Measurements from ENCODE around the gene TENM3.
A peak's percentile ranks its signal among the peaks of the same experiment; 100 is the strongest.

Gene TENM3

GRCh38 chr4:182552948-182553347, 309.7 kb downstream of the TENM3 start:
- H3K4me3 ChIP-seq (ENCODE audit: low read depth, low read length), result no peak overlapping the region
- no peaks in the 10 kb centered on the region for H3K79me2 ChIP-seq (ENCODE audit: control insufficient read depth, insufficient read depth, low read length, unreplicated experiment)
- no peaks in the 10 kb centered on the region for H3K4me1 ChIP-seq (ENCODE audit: control insufficient read depth, insufficient read depth, low read length, unreplicated experiment)
- no peaks in the 10 kb centered on the region for H3K27me3 ChIP-seq (ENCODE audit: insufficient read depth, low read length)
- H2AFZ ChIP-seq (ENCODE audit: low read length, unreplicated experiment), result no peak overlapping the region
- no peaks in the 10 kb centered on the region for H3K36me3 ChIP-seq (ENCODE audit: insufficient read depth, low read length)
- H3K27ac ChIP-seq (ENCODE audit: low read depth, low read length), result no peak overlapping the region

- Histone ChIP-seq H3K4me1 (ENCODE audit: control insufficient read depth, insufficient read depth, low read length, unreplicated experiment) (no peaks in the 10 kb centered on the region), H2AFZ (ENCODE audit: low read length, unreplicated experiment) (peak overlapping the region; percentile 48), H3K4me3 (ENCODE audit: low read depth, low read length) (peak overlapping the region; percentile 69), H3K79me2 (ENCODE audit: control insufficient read depth, insufficient read depth, low read length, unreplicated experiment) (no peaks in the 10 kb centered on the region), H3K27me3 (ENCODE audit: insufficient read depth, low read length) (no peaks in the 10 kb centered on the region), H3K36me3 (ENCODE audit: insufficient read depth, low read length) (no peaks in the 10 kb centered on the region), H3K27ac (ENCODE audit: low read depth, low read length) (no peak overlapping the region)
These were observed 310.5 kb downstream of the TENM3 start for GRCh38 chr4:182553653-182554052.

GRCh38 chr4:182554736-182555135, 311.5 kb downstream of the TENM3 start:
- Histone ChIP-seq H2AFZ (ENCODE audit: low read length, unreplicated experiment) (peak overlapping the region; percentile 48), H3K4me3 (ENCODE audit: low read depth, low read length) (peak overlapping the region; percentile 69), H3K79me2 (ENCODE audit: control insufficient read depth, insufficient read depth, low read length, unreplicated experiment) (no peaks in the 10 kb centered on the region)

GRCh38 chr4:182555997-182556418, 312.8 kb downstream of the TENM3 start:
- H2AFZ ChIP-seq (ENCODE audit: low read length, unreplicated experiment), result no peak overlapping the region
- no peak overlapping the region for H3K27ac ChIP-seq (ENCODE audit: low read depth, low read length)
- no peaks in the 10 kb centered on the region for H3K4me1 ChIP-seq (ENCODE audit: control insufficient read depth, insufficient read depth, low read length, unreplicated experiment)
- H3K4me3 ChIP-seq (ENCODE audit: low read depth, low read length), result no peak overlapping the region
- H3K27me3 ChIP-seq (ENCODE audit: insufficient read depth, low read length), result no peaks in the 10 kb centered on the region
- no peaks in the 10 kb centered on the region for H3K36me3 ChIP-seq (ENCODE audit: insufficient read depth, low read length)
- H3K79me2 ChIP-seq (ENCODE audit: control insufficient read depth, insufficient read depth, low read length, unreplicated experiment), result no peaks in the 10 kb centered on the region

More at GRCh38 chr4:182554736-182555135, 311.5 kb downstream of the TENM3 start:
- Histone ChIP-seq H3K36me3 (ENCODE audit: insufficient read depth, low read length) (no peaks in the 10 kb centered on the region), H3K27me3 (ENCODE audit: insufficient read depth, low read length) (no peaks in the 10 kb centered on the region), H3K27ac (ENCODE audit: low read depth, low read length) (no peak overlapping the region), H3K4me1 (ENCODE audit: control insufficient read depth, insufficient read depth, low read length, unreplicated experiment) (no peaks in the 10 kb centered on the region)

GRCh38 chr4:182556580-182556979, 313.4 kb downstream of the TENM3 start:
- Histone ChIP-seq H3K36me3 (ENCODE audit: insufficient read depth, low read length) (no peaks in the 10 kb centered on the region), H3K27ac (ENCODE audit: low read depth, low read length) (no peak overlapping the region), H2AFZ (ENCODE audit: low read length, unreplicated experiment) (no peak overlapping the region), H3K4me1 (ENCODE audit: control insufficient read depth, insufficient read depth, low read length, unreplicated experiment) (no peaks in the 10 kb centered on the region), H3K4me3 (ENCODE audit: low read depth, low read length) (no peak overlapping the region), H3K79me2 (ENCODE audit: control insufficient read depth, insufficient read depth, low read length, unreplicated experiment) (no peaks in the 10 kb centered on the region), H3K27me3 (ENCODE audit: insufficient read depth, low read length) (no peaks in the 10 kb centered on the region)

- Histone ChIP-seq H3K27me3 (ENCODE audit: insufficient read depth, low read length) (no peaks in the 10 kb centered on the region), H2AFZ (ENCODE audit: low read length, unreplicated experiment) (no peak overlapping the region), H3K27ac (ENCODE audit: low read depth, low read length) (no peak overlapping the region), H3K36me3 (ENCODE audit: insufficient read depth, low read length) (no peaks in the 10 kb centered on the region), H3K79me2 (ENCODE audit: control insufficient read depth, insufficient read depth, low read length, unreplicated experiment) (no peaks in the 10 kb centered on the region), H3K4me3 (ENCODE audit: low read depth, low read length) (no peak overlapping the region), H3K4me1 (ENCODE audit: control insufficient read depth, insufficient read depth, low read length, unreplicated experiment) (no peaks in the 10 kb centered on the region)
These were observed 317.2 kb downstream of the TENM3 start for GRCh38 chr4:182560358-182560757.

- no peaks in the 10 kb centered on the region for H3K27me3 ChIP-seq (ENCODE audit: insufficient read depth, low read length)
- H3K27ac ChIP-seq (ENCODE audit: low read depth, low read length), result no peak overlapping the region
- no peak overlapping the region for H3K4me3 ChIP-seq (ENCODE audit: low read depth, low read length)
- no peaks in the 10 kb centered on the region for H3K4me1 ChIP-seq (ENCODE audit: control insufficient read depth, insufficient read depth, low read length, unreplicated experiment)
- no peaks in the 10 kb centered on the region for H3K36me3 ChIP-seq (ENCODE audit: insufficient read depth, low read length)
- no peak overlapping the region for H2AFZ ChIP-seq (ENCODE audit: low read length, unreplicated experiment)
- H3K79me2 ChIP-seq (ENCODE audit: control insufficient read depth, insufficient read depth, low read length, unreplicated experiment), result no peaks in the 10 kb centered on the region
These were observed 319.1 kb downstream of the TENM3 start for GRCh38 chr4:182562350-182562749.

GRCh38 chr4:182564724-182565369, 321.6 kb downstream of the TENM3 start:
- H3K36me3 ChIP-seq (ENCODE audit: insufficient read depth, low read length), result no peaks in the 10 kb centered on the region
- no peaks in the 10 kb centered on the region for H3K27me3 ChIP-seq (ENCODE audit: insufficient read depth, low read length)
- H3K79me2 ChIP-seq (ENCODE audit: control insufficient read depth, insufficient read depth, low read length, unreplicated experiment), result no peaks in the 10 kb centered on the region

GRCh38 chr4:182567119-182567518, 323.9 kb downstream of the TENM3 start:
- no peak overlapping the region for H3K4me3 ChIP-seq (ENCODE audit: low read depth, low read length)
- no peaks in the 10 kb centered on the region for H3K4me1 ChIP-seq (ENCODE audit: control insufficient read depth, insufficient read depth, low read length, unreplicated experiment)
- H3K36me3 ChIP-seq (ENCODE audit: insufficient read depth, low read length), result no peaks in the 10 kb centered on the region
- no peak overlapping the region for H2AFZ ChIP-seq (ENCODE audit: low read length, unreplicated experiment)
- H3K79me2 ChIP-seq (ENCODE audit: control insufficient read depth, insufficient read depth, low read length, unreplicated experiment), result no peaks in the 10 kb centered on the region
- H3K27ac ChIP-seq (ENCODE audit: low read depth, low read length), result no peak overlapping the region
- H3K27me3 ChIP-seq (ENCODE audit: insufficient read depth, low read length), result no peaks in the 10 kb centered on the region

More at GRCh38 chr4:182564724-182565369, 321.6 kb downstream of the TENM3 start:
- H3K4me1 ChIP-seq (ENCODE audit: control insufficient read depth, insufficient read depth, low read length, unreplicated experiment), result no peaks in the 10 kb centered on the region
- H3K27ac ChIP-seq (ENCODE audit: low read depth, low read length), result no peak overlapping the region
- no peak overlapping the region for H2AFZ ChIP-seq (ENCODE audit: low read length, unreplicated experiment)
- H3K4me3 ChIP-seq (ENCODE audit: low read depth, low read length), result no peak overlapping the region

GRCh38 chr4:182569561-182569960, 326.4 kb downstream of the TENM3 start:
- no peaks in the 10 kb centered on the region for H3K27me3 ChIP-seq (ENCODE audit: insufficient read depth, low read length)
- no peak overlapping the region for H2AFZ ChIP-seq (ENCODE audit: low read length, unreplicated experiment)
- H3K4me1 ChIP-seq (ENCODE audit: control insufficient read depth, insufficient read depth, low read length, unreplicated experiment), result no peaks in the 10 kb centered on the region
- H3K27ac ChIP-seq (ENCODE audit: low read depth, low read length), result no peak overlapping the region
- no peak overlapping the region for H3K4me3 ChIP-seq (ENCODE audit: low read depth, low read length)
- no peaks in the 10 kb centered on the region for H3K36me3 ChIP-seq (ENCODE audit: insufficient read depth, low read length)
- no peaks in the 10 kb centered on the region for H3K79me2 ChIP-seq (ENCODE audit: control insufficient read depth, insufficient read depth, low read length, unreplicated experiment)

GRCh38 chr4:182574706-182575105, 331.5 kb downstream of the TENM3 start:
- no peaks in the 10 kb centered on the region for H3K79me2 ChIP-seq (ENCODE audit: control insufficient read depth, insufficient read depth, low read length, unreplicated experiment)
- H2AFZ ChIP-seq (ENCODE audit: low read length, unreplicated experiment), result no peak overlapping the region
- H3K27me3 ChIP-seq (ENCODE audit: insufficient read depth, low read length), result no peaks in the 10 kb centered on the region
- no peaks in the 10 kb centered on the region for H3K36me3 ChIP-seq (ENCODE audit: insufficient read depth, low read length)
- H3K27ac ChIP-seq (ENCODE audit: low read depth, low read length), result no peak overlapping the region
- H3K4me1 ChIP-seq (ENCODE audit: control insufficient read depth, insufficient read depth, low read length, unreplicated experiment), result peaks cover 9% of the 10 kb centered on the region
- no peak overlapping the region for H3K4me3 ChIP-seq (ENCODE audit: low read depth, low read length)
